VCaP (cell line): ENCODE measurements around the gene FGF6.

ENCODE experiments used
- H3K27ac ChIP-seq: fragments of 450-650 bp; 2 replicates; pipeline ENCODE4 v1.5.1; 2017
- CTCF ChIP-seq: fragments of 450-650 bp; conservative IDR thresholded peaks from 2 replicates; pipeline ENCODE4 v1.5.1; 2017; ENCODE audit warnings: mild to moderate bottlenecking, moderate library complexity

FGF6 gene

GRCh38 chr12:4435537-4435936 lies 10.1 kb downstream of the FGF6 start:
- TF ChIP-seq CTCF: no peak

GRCh38 chr12:4434706-4435425 lies 10.7 kb downstream of the FGF6 start:
- TF ChIP-seq CTCF: no peak
- H3K27ac ChIP-seq: no peak overlapping the region

More at GRCh38 chr12:4435537-4435936, 10.1 kb downstream of the FGF6 start:
- H3K27ac ChIP-seq: no peak overlapping the region

GRCh38 chr12:4434301-4434700 lies 11.3 kb downstream of the FGF6 start:
- no peak for TF ChIP-seq CTCF
- no peak overlapping the region for H3K27ac ChIP-seq

GRCh38 chr12:4433745-4434058 lies 11.9 kb downstream of the FGF6 start:
- no peak overlapping the region for H3K27ac ChIP-seq
- no peak for TF ChIP-seq CTCF

GRCh38 chr12:4432878-4433744 lies 12.5 kb downstream of the FGF6 start:
- H3K27ac ChIP-seq: no peak overlapping the region

GRCh38 chr12:4431866-4432265 lies 13.7 kb downstream of the FGF6 start:
- H3K27ac ChIP-seq: no peak overlapping the region
- no peak for TF ChIP-seq CTCF

More at GRCh38 chr12:4432878-4433744, 12.5 kb downstream of the FGF6 start:
- no peak for TF ChIP-seq CTCF

GRCh38 chr12:4431436-4431835 lies 14.2 kb downstream of the FGF6 start:
- no peak for TF ChIP-seq CTCF

More at GRCh38 chr12:4431436-4431835, 14.2 kb downstream of the FGF6 start:
- H3K27ac ChIP-seq: no peak overlapping the region
